ENCODE results near the gene BCS1L. TPM values are rescaled to one million over a fixed set of nuclear protein-coding genes. Genes with fewer than 3 reads are reported as not detected.

BCS1L gene
- total RNA-seq, 3 donors from 2014 or later = 26.4 to 35.4 (median 32.4) TPM

DNA sequence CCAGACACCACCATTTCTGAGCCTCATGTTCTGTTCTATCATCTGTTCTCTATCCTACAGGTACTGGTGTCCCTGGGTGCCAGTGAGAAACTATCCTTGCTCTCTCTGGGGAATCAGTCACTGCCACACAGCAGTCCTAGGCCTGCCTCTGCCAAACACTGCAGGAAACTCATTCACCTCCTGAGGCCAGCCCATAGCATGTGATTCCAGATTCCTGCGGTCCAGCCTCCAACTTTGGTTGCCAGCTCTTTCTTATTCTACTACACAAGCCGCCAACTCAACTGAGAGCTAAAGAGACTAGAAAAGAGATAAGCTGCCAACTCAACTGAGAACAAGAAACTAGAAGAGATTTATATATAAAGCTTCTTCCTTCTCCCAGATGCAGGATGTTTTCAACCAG, 42.3 kb downstream of the BCS1L start:
- intact Hi-C loops (cut with DNase I; ENCODE audit: low total_unique reads) = loop anchor here (10.0 kb wide), 1 partner anchor 153 kb away; the partner anchor contains the start of gene WNT6
- H3K36me3 ChIP-seq = no peaks in the 10 kb centered on the region
- TF ChIP-seq POLR2A (IDR thresholded peaks at IDR 0.05) (no peak), POLR2AphosphoS5 (IDR thresholded peaks at IDR 0.05) (no peak)
- TF ChIP-seq, protein P1, sequence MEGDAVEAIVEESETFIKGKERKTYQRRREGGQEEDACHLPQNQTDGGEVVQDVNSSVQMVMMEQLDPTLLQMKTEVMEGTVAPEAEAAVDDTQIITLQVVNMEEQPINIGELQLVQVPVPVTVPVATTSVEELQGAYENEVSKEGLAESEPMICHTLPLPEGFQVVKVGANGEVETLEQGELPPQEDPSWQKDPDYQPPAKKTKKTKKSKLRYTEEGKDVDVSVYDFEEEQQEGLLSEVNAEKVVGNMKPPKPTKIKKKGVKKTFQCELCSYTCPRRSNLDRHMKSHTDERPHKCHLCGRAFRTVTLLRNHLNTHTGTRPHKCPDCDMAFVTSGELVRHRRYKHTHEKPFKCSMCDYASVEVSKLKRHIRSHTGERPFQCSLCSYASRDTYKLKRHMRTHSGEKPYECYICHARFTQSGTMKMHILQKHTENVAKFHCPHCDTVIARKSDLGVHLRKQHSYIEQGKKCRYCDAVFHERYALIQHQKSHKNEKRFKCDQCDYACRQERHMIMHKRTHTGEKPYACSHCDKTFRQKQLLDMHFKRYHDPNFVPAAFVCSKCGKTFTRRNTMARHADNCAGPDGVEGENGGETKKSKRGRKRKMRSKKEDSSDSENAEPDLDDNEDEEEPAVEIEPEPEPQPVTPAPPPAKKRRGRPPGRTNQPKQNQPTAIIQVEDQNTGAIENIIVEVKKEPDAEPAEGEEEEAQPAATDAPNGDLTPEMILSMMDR (IDR thresholded peaks at IDR 0.05) = no peak
- no peaks in the 10 kb centered on the region for H3K27me3 ChIP-seq
- H3K9me3 ChIP-seq = no peaks in the 10 kb centered on the region
- peak overlapping the region; percentile 7 to 78 for H3K27ac ChIP-seq
- H3K4me1 ChIP-seq = no peaks in the 10 kb centered on the region
- peak in 1 of 2 donors; percentile 82 for DNase-seq (ENCODE audit: low spot score in 2 of 2)
- H3K4me3 ChIP-seq = no peak overlapping the region

DNA sequence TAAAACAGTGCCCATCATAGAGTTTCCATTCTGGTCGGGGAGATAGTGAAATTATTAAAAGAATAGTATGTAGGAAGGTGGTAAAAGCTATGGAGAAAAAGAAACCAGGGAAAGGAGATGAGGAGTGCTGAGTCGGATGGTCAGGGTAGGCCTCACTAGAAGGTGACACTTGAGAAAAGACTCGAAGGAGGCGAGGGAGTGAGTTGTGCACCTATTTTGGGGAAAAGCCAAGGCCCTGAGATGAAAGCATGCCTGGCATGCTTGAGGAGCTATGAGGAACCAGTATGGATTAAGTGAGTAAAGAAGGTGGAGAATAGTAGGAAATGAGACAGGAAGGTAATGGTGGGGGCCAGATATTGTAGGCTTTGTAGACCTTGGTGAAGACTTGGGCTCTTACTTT, 43.9 kb downstream of the BCS1L start:
- TF ChIP-seq POLR2A (IDR thresholded peaks at IDR 0.05) (no peak), POLR2AphosphoS5 (IDR thresholded peaks at IDR 0.05) (no peak)
- TF ChIP-seq, protein P1 (IDR thresholded peaks at IDR 0.05) = no peak
- no peaks in the 10 kb centered on the region for H3K9me3 ChIP-seq
- no peak for DNase-seq (ENCODE audit: low spot score in 2 of 2)
- intact Hi-C loops (cut with DNase I; ENCODE audit: low total_unique reads) = loop anchor here (10.0 kb wide), 1 partner anchor 151 kb away; the partner anchor contains the start of gene WNT6
- H3K4me3 ChIP-seq = no peak overlapping the region
- no peaks in the 10 kb centered on the region for H3K4me1 ChIP-seq
- H3K36me3 ChIP-seq = no peaks in the 10 kb centered on the region
- H3K27me3 ChIP-seq = no peaks in the 10 kb centered on the region
- H3K27ac ChIP-seq = no peak overlapping the region

DNA sequence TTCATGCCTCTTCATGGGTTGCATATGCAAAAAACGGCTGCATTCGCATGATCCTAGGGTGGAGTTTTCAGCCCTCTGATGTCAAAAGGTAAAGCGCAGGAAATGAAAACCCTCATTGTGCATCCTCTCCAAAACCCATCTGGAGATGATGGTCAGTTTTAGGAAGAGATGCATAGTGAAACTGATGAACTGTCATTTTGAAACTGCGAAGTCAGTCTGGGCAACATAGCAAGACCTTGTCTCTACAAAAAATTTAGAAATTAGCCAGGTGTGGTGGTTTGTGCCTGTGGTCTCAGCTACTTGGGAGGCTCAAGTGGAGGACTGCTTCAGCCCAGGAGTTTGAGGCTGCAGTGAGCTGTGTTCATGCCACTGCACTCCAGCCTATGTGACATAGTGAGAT, 48.6 kb downstream of the BCS1L start:
- no peak overlapping the region for H3K4me3 ChIP-seq
- DNase-seq (ENCODE audit: low spot score in 2 of 2) = no peak
- H3K27ac ChIP-seq = no peak overlapping the region
- H3K4me1 ChIP-seq = peaks cover 0 to 5% of the 10 kb centered on the region in 2 donors
- TF ChIP-seq, protein P1 (IDR thresholded peaks at IDR 0.05) = no peak
- TF ChIP-seq POLR2A (IDR thresholded peaks at IDR 0.05) (no peak), POLR2AphosphoS5 (IDR thresholded peaks at IDR 0.05) (no peak)
- H3K36me3 ChIP-seq = no peaks in the 10 kb centered on the region
- no peaks in the 10 kb centered on the region for H3K27me3 ChIP-seq
- intact Hi-C loops (cut with DNase I; ENCODE audit: low total_unique reads) = loop anchor here (10.0 kb wide), 1 partner anchor 147 kb away; the partner anchor contains the start of gene WNT6
- H3K9me3 ChIP-seq = no peaks in the 10 kb centered on the region

DNA sequence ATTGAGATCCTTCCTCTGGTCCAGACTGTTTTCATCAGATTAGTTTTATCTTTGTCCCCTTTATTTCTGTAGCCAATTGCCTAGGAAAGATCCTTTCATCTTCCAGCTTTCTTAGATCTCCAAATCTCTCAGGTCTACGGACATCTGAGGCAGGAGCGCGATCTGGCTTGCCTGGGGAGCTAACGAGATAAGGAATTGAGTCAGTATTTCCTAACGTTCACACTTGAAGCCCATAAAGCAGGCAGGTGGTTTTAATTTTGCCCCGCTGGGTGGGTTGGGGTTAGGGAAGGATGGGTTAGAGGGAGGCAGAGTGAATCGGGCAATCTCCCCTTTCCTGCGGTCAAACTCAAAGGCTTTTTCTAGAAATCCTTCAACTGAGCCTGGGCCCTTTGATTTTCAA, 50.4 kb downstream of the BCS1L start:
- Histone ChIP-seq H3K4me3 (peak overlapping the region; percentile 75 to 93 (median 75)), H3K36me3 (no peaks in the 10 kb centered on the region), H3K27ac (no peak overlapping the region), H3K9me3 (no peaks in the 10 kb centered on the region), H3K27me3 (no peaks in the 10 kb centered on the region), H3K4me1 (peaks cover 0 to 5% of the 10 kb centered on the region in 2 donors)
- DNase-seq (ENCODE audit: low spot score in 2 of 2) = no peak
- intact Hi-C loops (cut with DNase I; ENCODE audit: low total_unique reads) = loop anchor here (5.0 to 10.0 kb wide), 3 partner anchors 125 to 758 kb away; partner anchors contain the start of genes PRKAG3 and WNT6
- TF ChIP-seq, protein P1 (IDR thresholded peaks at IDR 0.05) = no peak
- no peak for TF ChIP-seq POLR2AphosphoS5 (IDR thresholded peaks at IDR 0.05)
- no peak for TF ChIP-seq POLR2A (IDR thresholded peaks at IDR 0.05)

DNA sequence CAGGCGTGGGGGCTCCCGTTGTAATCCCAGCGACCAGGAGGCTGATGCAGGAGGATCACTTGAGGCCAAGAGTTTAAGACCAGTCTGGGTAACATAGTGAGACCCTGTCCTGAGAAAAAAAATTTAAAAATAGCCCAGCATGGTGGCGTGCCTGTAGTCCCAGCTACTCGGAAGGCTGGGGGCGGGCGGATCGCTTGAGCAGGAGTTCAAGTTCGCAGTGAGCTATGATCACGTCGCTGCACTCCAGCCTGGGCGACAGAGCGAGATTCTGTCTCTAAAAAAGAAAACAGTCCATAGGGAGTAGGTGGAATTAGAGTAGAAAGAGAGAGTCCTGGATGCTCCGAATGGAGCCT, 50.8 kb downstream of the BCS1L start:
- intact Hi-C loops (cut with DNase I; ENCODE audit: low total_unique reads) = loop anchor here (5.0 to 10.0 kb wide), 2 partner anchors 124 to 758 kb away; partner anchors contain the start of gene PRKAG3
- H3K4me1 ChIP-seq = peaks cover 0 to 5% of the 10 kb centered on the region in 2 donors
- no peaks in the 10 kb centered on the region for H3K27me3 ChIP-seq
- H3K9me3 ChIP-seq = no peaks in the 10 kb centered on the region
- H3K27ac ChIP-seq = peak overlapping the region; percentile 94 to 98
- peak overlapping the region; percentile 75 to 93 (median 75) for H3K4me3 ChIP-seq
- TF ChIP-seq POLR2AphosphoS5 (IDR thresholded peaks at IDR 0.05) (no peak), POLR2A (IDR thresholded peaks at IDR 0.05) (no peak)
- TF ChIP-seq, protein P1 (IDR thresholded peaks at IDR 0.05) = no peak
- no peak for DNase-seq (ENCODE audit: low spot score in 2 of 2)
- H3K36me3 ChIP-seq = no peaks in the 10 kb centered on the region
